GM15510 (cell line): ENCODE data around the gene RNF166.

Experiments
- POLR2A ChIP-seq: IDR thresholded peaks from 3 replicates; pipeline ENCODE4 v1.6.1; 2011; ENCODE audit warnings: borderline replicate concordance; ENCODE audit not compliant: insufficient read length; ENCODE audit errors: extremely low read depth

RNF166 gene

DNA sequence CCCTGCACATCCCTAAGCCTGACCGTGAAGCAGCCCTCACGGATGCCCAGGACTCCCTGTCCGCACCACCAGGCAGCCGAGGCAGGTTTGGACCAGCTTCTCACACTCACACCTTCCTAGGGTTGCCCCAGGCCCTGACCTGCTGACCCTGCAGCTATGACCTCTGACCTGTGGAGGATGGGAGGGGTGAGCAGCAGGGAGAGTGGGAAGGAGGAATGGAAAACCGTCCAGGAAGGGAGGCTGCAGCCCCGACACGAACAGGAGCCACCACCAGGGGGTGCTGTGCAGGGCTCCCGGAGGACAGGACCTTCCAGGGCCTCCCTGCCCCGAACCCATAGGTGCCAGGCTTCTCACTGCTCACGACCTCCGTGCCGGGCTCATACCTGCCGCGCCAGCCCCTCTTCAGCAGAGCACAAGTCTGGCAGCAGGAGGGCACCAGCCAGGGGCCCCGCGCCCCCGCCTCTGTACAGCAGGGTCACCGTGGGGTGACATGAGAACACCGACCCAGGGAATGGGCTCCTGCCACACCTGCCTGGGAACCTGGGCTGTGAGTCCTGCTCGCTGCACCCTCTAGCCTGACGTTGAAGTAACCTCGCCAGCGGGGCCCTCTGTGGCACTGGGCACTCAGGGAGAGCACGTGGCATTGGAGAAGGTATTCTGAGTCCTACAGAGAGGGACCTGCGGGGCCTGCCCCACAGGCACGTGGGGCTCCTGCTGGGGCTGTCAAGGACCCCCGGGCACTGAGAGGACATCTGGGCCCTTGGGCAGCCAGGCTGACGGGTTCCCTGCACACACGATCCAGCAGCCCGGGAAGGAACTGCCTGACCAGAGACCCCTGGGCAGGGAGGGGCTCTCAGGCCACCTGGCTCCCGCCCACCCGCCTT, 37.7 kb upstream of the RNF166 start:
- no peak for TF ChIP-seq POLR2A

DNA sequence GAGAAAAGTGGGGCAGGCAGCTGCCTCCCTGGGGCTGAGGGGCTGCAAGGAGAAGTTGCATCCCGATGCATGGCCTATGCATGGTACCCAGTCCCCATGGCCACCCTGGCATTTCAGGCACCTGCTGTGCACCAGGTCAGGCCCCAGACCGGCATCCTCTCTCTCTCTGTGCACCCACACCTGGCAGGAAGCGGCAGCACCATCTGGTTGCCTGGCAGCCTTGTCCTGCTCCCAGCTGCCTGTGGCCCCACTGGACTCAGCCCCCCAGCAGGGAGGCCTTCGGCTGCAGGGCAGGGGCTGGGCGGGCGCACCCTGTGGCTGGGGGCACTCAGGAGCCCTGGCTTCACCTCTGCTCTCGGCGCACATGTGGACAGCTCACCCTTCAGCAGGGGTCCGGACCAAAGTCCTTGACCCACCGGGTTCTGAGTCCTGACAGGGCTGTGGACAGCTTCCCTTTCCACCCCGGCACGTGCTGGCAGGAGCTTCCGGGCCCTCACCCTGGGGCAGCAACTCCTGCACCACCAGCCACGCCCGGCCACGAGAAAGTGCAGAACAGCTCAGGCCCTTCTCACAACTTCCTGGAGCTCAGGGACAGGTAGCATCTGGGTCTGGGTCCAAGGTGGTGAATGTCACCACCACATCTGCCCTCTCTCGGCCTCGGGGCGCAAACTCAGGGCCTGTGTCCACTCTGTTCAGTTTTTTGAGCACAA, 36.8 kb upstream of the RNF166 start:
- TF ChIP-seq POLR2A = no peak

DNA sequence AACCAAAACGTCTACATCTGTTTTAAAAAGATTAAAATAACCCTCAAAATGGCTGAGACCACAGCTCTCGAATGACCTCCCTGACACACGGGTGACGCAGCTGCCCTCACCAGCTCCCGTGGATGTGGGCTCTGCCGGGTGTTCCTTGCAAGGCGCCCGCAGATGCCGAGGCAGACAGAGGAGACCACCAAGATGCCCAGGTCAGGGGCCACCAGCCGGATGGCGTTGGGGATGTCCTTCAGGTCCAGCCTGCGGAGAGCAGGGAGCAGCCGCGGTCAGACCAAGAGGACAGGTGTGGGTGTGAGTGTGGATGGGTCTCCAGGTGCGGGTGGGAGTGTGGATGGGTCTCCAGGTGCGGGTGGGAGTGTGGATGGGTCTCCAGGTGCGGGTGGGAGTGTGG, 35.2 kb upstream of the RNF166 start:
- no peak for TF ChIP-seq POLR2A

DNA sequence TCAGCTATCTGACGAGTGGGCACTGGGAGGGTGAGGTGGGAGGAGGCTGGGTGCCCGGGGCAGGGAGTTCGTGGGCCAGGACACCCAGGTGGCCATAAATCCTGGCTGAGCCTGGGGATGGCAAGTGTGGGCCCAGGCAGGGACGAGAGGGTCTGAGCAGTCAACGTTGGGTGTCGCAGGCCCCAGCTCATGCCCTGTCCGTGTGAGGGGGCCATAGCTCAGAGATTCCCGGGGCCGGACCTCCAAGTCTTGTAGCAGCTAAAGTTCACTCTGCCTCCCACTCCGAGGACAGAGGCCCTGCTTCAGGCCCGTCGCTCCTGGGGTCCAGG, 34.5 kb upstream of the RNF166 start:
- TF ChIP-seq POLR2A = no peak

DNA sequence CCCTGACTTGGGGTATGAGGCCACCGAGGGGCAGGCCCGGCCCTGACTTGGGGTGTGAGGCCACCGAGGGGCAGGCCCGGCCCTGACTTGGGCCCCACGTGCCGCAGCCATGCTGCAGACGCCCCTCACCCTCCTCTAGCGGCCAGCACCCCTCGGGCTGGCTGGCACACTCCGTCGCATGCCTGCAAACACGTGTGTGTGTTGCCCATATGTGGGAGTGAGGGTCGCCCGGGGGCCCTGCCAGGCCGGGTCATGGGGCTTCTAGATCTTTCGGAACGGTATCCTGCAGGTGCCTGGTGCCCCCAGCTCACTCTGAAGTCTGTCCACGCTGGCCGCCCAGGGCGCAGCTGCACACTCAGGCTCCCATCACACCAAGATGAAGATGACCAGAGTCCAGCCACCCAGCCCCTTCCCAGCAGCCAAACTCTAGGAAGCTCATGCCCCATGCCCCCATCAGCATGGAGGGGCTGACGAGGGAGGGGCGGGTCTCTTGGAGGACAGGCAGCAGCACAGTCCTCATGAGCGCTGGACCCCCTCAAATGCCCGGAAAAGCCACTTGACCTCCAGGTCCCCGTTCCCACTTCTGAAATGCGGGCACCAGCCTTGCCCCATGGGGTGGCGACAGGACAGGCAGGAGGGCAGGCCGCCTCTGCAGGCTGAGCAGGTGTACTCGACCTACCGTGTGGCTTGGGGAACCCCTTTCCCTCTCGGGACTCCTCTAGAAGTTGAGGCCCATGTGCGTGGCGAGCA, 33.9 kb upstream of the RNF166 start:
- TF ChIP-seq POLR2A = no peak

DNA sequence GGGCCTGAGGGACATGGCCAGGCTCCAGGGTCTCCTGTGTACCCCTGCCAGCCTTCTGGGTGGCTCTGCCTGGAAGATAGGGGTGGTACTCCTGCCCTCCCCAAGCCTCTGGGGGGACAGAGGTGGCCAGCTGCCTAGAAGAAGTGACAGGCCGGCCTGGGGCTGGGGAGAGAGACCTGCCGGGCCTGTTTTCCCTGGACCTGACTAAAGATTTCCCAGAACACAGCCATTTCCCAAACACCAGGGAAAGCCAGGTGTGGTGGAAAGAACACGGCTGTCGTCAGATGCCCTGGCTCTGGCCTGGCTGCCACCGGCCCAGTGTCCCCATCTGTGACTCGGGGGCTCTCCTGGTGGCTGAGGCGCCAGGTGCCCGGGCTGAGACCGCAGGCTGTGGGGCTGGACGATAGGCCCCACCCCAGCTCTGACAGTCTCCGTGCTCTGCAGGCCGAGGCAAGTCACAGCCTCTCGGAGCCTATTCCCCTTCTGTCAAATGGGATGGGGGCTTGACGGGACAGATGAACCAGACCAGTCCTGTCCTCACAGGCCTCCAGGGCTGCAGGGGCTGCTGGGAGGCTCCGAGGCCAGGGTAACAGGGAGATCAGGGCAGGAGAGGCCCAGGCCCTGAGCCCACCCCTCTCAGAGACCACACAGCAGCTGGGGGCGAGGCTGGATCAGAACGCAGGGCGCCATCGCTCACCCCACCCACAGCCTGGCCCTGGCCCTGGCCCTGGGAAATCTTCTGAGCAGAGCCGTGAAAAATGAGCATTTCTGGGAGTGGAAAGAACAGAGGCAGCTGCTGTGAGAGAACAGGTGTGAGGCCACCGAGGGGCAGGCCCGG, 33.1 kb upstream of the RNF166 start:
- TF ChIP-seq POLR2A = no peak

DNA sequence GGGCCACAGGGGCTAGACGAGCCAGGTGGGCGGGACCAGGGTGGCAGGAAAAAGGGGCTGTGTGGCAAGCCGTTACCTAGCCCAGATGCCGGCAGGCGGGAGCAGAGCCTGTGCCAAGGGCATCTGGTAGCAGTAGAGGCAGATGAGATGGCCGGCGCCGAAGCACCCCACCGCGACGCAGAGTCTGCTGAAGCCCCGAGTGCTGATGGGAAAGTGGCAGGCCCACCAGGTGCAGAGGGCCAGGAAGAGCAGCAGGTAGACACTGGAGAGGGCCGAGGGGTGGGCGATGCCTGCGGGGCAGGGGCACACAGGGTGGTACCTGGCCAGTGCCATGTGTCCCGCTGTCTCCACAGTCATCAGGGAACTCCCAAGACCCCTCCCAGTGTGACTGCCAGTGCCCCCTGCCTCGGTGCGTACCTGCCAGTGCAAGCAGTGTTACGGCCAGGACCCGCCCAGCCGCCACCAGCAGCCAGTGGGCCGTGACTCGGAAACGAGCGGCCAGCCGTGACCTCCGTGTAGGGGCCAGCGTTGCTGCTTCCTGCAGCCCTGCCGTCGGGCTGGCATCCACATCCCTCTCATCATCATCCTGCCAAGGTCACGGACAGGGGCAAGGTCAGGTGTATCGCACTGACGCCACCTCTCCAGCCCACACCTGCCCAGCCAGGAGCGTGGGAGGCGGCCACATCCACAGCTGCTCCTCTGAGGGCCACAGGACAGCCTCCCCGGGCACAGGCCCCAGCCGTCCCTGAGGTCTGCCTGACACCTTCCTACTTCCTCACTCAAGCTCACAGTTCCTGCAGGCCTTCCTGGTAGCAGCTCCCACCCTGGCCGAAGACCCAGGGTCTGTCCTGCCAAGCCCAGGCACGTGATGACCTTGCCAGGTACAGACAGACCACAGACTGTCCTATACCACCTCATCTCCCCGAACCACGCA, 32.2 kb upstream of the RNF166 start:
- TF ChIP-seq POLR2A = no peak

DNA sequence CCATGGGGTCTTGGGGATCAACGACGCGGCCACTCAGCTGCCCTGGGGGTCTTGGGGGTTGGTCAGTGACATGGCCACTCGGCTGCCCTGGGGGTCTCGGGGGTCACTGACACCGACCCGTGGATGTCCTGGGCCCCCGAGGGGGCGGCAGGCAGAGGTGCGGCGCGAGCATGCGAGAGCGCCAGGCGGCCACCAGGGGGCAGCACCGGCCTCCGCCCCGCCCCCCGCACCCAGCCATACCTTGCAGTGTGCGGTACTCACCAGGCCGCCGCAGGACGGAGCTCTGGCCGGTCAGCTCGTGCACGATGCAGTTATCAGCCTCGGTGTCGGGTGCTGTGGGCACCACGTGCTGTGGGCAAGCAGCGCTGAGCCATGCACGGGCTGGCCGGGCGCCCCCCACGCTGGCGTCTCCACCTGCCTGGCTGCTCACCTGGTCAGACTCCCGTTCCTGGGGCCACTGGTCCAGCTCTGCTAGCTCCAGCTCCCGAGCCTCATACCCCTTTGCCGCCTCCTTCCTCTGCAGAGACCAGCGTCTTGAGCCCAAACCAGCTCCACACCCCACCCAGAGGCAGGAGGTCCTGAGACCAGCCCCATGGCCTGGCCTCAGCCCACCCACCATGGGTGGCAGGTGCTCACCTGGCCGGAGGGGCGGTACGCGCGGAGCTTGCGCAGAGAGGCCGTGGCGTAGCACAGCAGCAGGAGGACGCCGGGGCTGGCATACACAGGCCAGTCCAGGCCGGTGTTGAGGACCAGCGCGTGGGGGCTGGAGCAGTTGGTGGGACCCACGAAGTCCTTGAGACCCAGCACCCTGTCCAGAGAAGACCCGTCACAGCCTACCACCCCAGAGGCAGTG, 31.3 kb upstream of the RNF166 start:
- TF ChIP-seq POLR2A = no peak

DNA sequence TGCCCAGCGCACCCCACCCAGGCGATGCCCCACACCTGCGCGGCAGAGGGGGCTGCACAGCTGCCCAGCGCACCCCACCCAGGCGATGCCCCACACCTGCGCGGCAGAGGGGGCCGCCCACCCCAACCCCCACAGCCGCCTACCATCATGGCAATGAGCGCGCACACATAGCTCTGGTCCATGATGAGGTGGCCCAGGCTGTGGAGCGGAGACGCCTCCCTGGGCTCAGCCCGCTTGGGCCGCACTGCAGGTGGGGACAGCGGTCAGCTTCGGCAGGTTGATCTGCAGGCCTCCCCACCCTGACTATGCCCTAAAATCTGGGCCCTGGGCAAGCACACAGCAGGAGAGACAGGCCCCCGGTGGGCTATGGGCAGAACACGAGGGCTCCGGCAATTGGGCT, 30.3 kb upstream of the RNF166 start:
- TF ChIP-seq POLR2A = no peak

DNA sequence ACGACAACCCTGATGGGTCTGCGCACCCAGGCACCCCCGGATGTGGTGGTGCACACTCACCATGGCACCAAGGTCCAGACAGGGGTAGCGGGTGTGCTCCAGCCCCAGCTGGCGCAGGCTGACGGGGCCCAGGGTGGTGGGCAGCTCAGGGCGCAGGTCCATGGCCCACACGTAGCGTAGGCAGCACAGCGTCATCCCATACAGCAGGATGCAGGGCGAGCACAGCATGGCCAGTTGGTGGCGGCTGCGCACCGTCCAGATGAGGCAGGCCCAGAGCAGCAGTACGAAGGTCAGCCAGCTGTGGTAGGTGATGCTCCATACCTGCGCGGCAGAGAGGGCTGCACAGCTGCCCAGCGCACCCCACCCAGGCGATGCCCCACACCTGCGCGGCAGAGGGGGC, 29.9 kb upstream of the RNF166 start:
- no peak for TF ChIP-seq POLR2A

DNA sequence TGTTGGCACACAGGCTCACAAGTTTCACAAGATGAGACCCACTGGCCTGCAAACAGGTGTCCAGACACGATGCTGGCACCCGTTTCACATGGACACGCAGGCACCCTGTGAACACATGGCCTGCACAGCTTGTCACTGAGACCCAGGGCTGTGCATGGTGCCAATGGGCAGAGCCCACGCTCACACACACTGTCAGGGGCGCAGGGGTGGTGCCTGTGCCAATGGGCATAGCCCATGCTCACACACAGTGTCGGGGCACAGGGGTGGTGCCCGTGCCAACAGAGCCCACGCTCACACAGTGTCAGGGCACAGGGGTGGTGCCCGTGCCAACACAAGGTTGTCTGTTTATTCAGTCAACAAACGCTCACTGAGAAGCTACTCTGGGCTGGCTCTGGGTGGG, 29.4 kb upstream of the RNF166 start:
- no peak for TF ChIP-seq POLR2A

DNA sequence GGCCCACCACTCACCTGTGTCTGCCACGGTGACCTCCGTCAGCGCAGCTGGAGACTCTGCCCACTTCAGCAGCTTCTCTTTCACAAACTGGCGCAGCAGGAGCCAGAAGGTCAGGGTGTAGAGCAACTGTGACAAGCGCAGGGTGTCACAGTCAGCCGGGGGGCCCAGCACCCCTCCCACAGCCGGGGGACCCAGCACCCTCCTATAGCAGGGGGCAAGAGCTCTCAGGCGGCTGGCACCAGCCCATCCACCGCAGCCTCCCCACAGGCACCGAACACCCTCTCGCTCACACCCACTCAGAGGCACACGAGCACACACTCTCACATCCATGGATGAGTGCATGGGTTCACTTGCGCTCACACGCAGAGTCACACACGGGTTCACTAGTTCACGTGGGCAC, 28.9 kb upstream of the RNF166 start:
- no peak for TF ChIP-seq POLR2A

DNA sequence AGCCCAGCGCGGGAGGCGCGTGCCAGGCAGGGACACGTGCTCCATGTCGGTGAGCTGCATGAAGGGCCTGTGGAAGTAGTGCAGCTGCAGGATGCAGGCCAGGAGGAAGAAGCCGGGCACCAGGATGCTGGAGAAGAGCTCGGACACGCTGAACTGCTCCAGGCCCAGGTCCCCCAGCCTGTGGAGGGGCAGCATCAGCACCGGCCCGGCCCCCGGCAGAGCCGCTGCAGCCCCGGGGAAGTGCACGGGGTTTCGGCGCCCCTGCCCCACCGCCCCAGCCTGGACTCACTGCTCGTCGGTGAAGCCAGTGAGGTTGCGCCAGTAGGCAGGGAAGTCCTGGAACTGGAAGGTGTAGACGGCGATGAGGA, 28.1 kb upstream of the RNF166 start:
- TF ChIP-seq POLR2A = no peak
